ENCODE results near the gene HABP2. TPM values are rescaled to one million over a fixed set of nuclear protein-coding genes. Genes with fewer than 3 reads are reported as not detected.

Gene HABP2
- total RNA-seq, 1 donor from 2014 or later: not detected

DNA sequence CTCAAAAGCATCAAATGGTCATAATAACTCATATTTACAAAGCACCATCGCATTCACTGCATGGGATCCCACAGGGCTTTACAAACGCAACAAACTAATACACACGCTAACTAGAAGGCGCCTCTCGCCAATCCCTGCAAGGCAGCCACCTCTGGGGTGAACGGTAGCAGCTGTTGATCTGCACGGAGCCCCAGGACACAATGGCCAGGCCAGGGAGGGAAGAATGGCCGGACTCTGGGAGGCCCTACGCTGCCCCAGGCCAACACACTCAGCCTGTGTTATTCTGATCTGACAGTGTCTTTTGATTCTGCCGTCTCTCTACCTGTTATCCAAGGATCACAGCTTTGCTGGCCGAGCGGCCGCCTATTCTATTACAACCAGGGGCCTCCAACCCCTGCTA is 41.8 kb downstream of the HABP2 start:
- intact Hi-C loops (cut with micrococcal nuclease): no loop called here

DNA sequence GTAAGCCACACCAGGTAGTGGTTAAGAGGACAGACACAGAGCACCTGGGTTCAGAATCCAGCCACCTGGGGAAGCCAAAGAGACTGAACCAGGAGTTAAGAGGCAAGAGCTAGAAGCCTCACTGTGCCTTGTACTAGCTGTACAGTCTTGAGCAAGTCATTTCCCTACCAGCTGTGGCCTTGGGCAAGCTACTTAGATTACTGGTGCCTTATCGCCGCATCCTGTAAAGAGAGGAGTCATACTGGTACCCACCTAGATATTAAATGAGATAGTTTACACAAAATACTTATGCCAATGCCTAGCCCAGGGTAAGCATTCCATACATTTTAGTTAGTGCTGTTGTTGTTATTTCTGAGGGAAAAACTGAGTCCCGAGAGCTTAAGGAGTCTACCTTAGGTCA is 47.7 kb downstream of the HABP2 start:
- intact Hi-C loops (cut with micrococcal nuclease): no loop called here

DNA sequence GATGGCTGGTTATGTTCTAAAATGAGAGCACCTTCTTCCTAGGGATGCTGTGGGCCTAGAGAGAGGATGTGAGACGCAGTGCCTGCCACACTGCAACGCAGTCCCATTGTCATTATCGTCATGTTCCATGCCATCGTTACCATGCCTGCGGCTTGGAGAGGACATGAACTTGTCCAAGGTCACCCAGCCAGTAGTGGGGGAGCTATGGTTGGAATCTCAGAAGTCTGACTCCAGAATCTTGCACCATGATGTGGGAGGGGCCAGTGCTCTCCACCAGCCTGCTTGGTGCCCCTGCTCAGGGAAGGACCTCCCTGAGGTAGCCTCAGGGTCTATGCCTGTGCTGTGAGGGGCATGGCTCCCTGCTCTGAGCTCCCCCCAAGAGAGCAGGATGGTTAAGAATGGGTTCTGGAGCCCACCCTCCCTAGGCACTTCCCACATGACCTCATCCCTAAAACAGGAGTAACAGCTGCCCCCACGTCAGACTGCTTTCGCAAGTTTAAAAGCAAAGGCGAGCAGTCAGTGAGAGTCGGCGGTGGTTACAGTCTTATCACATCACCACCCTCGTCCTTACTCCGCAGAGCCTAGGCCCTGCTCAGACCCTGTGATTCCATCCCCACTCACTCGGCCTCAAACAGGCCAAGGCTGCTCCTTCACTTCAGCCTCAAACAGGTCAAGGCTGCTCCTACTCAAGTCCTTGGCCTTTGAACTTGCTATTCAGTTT is 50.4 kb downstream of the HABP2 start:
- intact Hi-C loops (cut with micrococcal nuclease): no loop called here

DNA sequence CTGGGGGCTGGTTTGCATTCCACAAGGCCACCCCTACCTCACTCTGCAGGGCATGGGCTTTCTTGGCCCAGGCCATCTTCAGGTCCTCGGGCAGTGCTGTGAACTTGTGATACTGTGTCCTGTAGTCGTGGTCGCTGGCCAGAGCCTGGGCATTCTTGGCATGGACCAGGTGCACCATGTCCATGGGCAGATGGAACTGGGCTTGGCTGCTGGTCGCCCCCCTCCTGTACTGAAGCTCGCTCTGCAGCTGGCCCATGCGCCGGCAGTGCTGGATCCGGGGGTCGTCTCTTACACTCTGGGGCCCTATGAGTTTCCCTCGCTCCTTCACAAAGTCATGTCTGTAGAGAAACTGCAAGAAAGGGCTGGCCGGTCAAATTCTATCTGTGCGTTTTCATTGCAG is 51.7 kb downstream of the HABP2 start:
- intact Hi-C loops (cut with micrococcal nuclease): no loop called here

DNA sequence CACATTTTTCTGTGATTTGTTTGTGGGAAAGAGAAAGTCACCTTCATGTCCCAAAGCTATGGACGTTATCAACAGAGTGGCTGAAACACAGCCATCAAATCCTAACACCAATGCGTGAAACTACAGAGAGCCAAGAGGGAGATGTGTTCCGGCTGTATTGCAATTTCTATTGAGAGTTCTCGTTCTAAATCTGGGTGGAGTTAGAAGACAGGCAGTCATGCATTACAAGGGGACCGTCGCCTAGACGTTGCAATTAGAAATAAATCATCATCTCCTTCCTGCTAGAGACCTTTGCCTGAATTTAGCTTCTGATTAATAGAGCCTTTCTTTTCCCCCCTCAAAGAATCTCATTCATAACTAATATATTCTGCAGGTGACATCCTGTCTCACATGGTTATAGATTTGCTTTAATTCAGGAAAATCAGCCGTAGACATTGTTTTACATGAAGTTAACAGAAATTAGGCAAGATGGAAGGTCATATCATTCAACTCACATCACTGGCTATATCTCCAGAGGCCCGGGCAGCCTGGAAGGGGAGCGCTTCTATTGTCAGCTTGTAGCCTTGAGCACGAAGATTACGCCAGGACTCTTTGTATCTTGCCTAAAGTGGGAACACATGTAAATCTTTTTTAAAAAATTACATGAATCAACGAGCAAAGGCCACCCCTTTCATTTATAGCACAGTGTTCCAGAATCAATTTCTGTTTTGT is 52.6 kb downstream of the HABP2 start:
- intact Hi-C loops (cut with micrococcal nuclease): no loop called here

DNA sequence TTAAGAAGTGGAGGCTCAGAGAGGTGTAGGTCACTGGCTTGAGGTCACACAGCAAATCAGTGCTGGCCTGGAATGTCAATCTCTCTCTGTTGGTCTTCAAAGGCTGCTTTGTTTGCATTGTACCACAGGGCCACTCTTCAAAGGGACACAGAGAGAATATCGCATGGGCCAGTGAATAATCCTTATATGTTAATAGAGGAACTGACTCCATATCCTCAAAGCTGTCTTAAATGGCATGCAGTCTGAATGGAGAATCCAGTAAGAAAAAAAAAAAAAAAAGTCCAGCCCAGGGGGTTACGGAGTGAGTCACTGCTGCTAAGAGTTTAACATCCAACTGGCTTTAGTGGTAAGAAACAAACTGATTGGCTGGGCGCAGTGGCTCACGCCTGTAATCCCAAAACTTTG is 56.9 kb downstream of the HABP2 start:
- intact Hi-C loops (cut with micrococcal nuclease): no loop called here

DNA sequence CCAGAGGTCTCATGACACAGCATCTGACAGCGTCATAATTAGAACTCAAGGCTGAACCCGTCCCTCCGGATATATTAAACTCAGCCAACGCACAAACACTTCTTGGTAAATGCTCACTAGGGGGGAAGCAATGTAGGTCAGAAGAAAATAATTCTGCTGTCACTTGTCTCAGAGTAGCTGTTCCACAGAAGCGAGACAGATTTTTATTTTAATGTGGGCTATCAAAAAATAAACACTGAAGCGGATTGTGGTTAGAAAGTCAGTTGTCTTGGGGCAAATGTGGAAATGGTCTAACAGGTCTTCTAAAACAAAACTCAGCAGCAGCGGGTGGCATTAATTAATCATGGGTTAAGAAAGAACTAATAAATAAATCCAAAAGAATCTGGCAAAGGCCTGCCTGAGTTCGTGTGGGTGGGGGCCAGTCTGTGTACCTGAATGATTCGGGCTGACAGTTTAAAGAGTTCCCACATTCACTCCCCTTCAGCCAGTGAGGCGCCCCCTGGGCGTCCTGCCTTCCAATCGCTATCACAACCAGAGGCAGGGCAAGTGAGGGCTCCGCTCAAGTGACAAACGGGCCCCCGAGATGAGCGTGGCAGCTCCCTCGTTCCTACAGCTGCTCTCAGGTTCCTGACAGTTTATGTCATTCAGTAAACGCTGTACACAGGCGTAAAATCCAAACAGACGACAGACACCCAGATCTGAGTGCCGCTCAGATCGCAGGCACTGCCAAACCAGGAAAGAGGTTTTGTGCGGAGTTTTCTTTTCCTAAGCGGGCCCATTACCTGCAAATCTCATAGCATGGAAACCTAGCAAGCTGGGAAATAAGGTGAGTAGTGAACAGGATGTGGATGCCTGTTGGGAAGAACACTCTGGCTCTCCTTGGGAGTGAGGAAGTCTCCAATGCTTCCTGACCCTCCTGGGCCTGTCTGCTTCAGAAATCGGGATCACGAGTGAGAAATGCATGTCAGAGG is 58.1 kb downstream of the HABP2 start:
- intact Hi-C loops (cut with micrococcal nuclease): no loop called here

DNA sequence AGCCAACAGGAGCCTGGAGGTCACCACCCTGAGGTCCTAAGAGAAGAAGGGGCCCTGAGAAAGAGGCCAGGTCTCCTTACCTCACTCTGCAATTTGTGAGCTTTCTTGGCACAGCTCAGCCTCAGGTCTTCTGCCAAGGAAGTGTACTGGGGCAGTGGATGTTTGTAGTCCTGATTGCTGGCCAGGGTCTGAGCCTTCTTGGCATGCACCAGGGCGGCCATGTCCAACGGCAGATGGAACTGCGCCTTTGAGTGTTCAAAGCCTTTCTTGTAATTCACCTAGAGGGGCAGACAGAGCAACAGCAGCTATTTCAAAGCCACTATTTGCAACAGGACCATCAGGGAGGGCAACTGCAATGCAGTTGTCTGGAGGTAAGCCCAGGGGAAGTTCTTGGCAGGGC is 59.3 kb downstream of the HABP2 start:
- intact Hi-C loops (cut with micrococcal nuclease): no loop called here

DNA sequence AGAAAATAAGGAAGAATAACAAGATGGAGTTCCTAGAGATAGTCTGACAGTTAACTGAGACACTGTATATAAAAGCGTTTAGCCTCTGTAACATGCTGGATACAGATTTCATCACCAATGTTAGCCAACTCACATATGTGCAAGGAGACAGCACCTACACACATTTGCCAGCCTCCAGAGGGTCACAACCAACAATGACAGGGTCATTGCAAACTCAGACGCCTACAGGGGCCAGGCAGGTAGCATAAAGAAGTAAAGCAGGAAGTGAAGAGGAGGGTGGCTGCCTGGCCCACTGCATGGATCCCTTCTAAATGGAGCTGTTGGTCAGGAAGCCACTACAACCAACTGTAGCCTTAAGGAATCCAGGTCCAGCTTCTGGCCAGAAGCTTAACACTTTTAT is 60.6 kb downstream of the HABP2 start:
- intact Hi-C loops (cut with micrococcal nuclease): no loop called here

DNA sequence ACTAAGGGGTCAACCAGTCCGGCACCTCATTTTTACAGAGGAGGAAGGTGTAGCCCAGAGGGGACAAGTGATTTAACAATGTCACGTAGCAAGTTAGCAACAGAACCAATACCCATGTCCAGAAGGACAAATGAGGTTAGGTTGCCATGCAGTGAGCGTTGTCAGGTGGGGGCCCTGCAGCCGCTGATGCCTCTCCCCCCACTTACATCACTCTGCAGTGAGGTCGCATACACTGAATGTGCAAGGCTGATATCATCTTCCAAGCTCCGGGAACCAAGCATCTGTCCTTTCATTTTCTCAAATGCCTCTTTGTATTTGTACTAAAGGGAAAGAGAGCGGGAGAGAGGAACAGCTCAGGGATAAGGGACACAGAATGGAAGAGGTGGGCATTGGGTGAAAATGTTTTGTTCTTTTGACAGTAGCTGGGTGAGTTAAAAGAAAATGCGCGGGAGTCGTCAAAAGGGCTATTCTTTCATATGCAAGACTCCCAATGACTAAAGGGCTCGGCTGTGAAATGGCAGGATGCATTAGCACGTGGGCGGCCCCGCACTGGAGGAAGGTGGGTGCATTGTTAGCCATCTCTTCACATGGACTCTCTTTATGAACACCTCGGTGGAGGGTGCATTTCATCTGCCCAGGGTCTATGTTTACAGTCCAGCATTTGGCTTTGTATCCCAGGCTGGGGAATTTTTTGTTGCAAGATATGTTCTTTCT is 61.3 kb downstream of the HABP2 start:
- intact Hi-C loops (cut with micrococcal nuclease): no loop called here

DNA sequence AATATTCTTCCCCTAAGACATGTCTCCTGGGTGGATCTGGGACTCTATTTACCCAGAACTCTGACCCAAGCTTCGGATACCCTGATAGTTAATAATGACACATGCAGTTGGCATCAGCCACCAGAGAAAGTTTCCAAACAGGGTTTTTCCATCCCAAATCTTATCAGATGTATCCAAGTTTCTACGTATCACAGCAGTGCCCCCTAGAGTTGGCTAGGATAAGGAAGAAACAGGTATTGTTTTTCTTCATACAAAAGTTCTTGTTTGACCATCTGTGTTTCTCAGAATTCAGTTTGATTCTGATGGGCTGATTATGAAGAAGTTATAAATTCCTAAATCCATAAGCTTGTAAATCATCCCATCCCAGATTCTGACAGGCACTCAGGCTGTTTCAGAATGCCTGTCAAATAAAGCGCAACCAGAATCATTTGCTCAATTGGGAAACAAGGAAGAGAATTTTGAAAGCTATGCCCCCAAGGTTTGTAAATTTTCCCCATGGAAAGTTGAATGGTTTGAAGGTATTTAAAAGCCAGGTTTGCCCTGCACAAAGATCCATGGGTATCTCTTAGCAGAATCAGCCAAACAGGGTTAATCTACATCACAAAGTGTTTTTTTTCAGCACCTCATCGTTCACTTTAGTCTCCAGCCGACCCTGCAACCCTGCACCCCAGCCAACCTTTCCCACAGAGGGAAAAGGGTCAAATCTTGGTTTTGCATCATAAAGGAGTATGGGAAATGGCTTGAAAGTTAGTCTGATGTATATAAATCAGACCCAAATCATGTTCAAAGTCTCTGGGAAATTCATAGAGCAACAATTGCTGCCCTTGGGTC is 63.6 kb downstream of the HABP2 start:
- intact Hi-C loops (cut with micrococcal nuclease): no loop called here

DNA sequence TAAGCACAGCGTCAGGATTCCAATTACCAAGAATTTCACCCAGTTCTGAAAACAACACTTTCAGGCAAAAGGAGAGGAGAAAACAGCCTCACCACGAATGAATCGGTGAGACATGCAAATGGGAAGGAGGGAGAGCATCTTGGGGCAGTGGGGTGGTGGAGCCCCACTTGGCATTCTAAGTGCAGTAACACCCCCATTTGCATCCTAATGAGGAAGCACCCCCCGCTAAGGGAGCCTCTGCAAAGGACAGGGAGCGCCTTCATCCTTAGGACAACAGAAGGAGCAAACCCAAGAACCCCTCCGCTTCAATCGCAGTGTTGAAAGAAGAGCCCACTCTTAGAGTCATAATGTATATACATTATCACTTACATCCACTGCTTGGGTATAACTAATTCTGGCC is 64.2 kb downstream of the HABP2 start:
- intact Hi-C loops (cut with micrococcal nuclease): no loop called here

DNA sequence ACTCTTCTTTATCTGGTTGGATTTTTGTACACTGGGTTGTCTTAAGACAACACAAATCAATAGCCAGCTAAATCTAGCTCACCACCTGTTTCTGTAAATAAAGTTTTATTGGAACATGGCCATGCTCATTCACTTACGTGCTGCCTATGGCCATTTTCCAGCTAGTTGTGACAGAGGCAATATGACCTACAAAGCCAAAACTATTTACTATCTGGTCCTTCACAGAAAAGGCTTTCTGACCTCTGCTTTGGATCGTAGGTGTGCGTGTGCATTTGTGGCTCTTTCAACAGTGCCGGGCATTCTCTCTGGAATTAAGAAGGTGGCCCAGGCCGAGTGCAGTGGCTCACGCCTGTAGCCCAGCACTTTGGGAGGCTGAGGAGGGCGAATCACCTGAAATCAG is 65.5 kb downstream of the HABP2 start:
- intact Hi-C loops (cut with micrococcal nuclease): no loop called here

DNA sequence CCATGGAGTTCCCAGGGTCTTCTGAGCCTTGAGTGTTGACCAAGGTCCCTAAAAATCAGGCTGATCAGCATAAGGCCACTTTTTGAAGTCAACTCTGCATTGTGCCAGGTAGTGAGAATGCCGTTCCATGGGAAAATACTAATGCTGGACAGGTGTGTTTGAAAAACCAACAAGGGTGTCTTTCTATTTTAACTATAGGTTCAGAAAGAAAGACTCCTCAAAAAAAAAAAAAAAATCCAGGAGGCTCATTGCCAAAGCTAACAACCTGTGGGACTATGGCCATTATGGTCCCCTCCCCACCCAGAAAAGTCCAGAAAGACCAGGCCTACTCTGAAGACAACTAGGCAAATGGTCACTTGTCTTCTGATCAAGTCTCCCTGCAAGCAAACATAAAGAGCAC is 66.5 kb downstream of the HABP2 start:
- intact Hi-C loops (cut with micrococcal nuclease): no loop called here

DNA sequence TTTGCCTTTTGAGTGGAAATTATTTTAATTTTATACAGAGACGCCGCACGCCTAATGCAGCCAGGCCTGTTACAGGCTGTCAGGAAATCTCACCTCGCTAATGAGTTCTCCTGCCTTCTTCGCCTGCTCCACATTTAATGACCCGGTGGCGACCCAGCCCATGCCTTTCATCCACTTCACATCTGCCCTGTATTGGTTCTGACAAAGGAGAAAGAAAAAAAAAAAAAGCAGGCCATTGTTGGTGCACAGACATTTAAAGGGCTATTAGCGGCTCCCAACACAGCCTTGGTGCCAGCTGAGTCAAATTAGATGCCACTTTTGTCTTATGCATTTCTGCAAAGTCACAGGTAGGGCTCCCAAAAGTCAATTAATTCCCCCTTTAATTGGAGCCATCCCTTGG is 67.7 kb downstream of the HABP2 start:
- intact Hi-C loops (cut with micrococcal nuclease): no loop called here

DNA sequence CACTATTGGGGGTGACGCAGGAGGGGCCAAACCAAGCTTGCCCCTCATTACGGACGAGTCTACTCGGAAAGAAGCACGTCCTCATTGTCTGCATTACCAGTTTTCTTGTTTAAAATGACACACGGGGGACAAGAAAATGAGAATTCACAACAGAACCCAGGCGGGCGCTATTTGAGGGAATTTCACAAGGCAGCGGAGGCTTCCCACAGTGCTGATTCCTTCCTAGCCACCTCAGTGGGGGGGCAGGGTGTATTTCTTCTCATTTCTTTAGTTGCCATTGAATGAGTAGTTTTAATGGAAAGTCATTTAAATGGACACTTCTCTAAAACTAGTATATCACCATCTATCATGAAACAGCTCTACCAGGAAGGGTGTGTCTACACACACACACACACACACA is 68.1 kb downstream of the HABP2 start:
- intact Hi-C loops (cut with micrococcal nuclease): no loop called here

DNA sequence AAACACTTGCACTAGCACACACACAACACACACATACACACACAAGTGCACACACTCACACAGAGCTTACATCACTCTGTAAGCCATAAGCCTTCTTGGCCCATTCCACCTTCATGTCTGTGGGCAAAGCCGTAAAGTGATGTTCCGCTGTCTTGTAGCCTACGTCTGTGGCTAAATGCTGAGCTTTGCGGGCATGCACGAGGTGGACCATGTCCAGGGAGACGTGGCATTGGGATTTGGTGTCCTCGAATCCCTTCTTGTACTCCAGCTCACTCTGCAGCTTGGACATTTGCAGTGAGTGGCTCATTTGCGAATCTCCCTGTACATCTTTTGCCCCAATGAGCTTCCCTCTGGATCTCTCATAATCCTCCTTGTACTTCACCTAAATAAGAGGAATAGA is 68.9 kb downstream of the HABP2 start:
- intact Hi-C loops (cut with micrococcal nuclease): no loop called here

DNA sequence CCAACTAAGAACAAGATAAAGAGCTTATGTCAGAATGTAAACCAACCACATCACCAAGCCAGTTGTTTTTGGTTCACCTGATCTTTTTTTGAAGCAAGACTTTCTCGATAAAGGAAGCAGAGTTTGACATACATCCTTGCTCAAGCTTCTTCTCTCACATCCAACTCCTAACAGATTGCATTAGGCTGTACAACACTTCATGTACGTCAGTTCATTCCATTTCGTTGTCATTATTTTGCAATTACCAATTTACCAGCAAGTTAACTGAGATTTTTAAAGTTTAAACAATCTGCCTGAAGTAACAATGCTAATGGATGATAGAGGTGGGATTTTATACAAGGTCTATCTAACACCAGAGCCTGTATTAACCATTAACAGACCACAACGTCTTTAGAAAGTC is 70.0 kb downstream of the HABP2 start:
- intact Hi-C loops (cut with micrococcal nuclease): no loop called here

DNA sequence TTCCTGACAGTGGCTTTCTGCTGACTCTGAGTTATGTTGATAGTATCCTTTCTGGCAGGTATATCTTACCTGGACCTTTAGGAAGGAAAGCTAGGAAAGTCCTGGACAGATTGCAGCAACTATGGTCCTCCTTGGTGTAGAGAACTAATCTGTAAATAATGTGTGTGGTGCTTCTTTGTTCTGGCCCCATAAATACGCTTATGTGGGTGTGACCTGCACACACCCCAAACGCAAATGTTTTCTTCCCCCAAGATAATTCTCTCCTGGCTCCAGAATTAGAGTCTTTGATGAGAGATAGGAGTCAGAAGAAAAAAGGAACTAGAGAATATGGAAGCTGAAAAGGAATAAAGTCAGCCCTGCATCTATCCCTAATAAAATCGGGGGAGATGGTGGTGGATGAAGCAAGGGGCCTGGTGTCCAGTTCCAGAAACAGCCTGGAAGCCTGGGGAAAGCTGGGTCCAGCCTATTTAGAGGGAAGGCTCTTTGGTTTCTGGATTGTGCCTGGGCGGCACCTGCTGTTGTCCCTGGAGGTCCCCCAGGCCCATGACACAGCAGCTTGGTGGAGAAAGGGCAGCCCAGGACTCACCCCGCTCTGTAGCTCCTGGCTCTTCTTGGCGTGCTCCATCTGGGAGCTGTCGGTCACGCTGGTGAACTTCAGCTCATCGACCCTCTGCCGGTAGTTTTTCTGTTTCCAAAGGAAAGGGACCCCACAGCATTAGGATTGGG is 72.8 kb downstream of the HABP2 start:
- intact Hi-C loops (cut with micrococcal nuclease): no loop called here

DNA sequence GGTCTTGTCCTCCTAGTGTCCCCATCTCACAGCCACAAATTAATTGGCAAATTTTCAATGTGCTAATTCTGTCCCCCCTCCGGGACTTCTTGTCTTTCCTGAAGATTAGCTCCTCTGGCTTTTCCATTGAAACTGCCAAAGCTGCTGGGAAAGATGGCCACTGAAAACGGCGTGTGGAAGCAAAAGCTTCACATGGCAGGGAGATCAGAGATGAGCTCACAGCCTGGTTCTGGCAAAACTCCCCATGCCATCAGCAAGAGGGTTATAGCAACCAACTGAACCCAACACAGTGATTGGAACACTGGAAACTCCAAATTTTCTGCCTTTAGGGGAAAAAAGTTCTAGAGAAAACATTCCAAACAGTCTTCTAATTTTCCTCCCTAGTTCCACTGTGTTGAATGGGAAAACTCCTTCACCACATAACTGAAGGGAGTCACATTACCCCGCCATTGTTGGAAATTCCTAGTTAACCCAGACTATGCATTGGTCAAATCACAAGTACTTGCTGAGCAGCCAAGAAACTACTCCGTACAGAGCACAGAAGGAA is 74.0 kb downstream of the HABP2 start:
- intact Hi-C loops (cut with micrococcal nuclease): no loop called here
